ENCODE measurements around the gene SPRY4. TPM values are rescaled to one million over a fixed set of nuclear protein-coding genes. Genes with fewer than 3 reads are reported as not detected.

SPRY4 gene
- total and polyA plus RNA-seq, 2 experiments from 2014 or later, result 8.5 to 12.8 TPM

DNA sequence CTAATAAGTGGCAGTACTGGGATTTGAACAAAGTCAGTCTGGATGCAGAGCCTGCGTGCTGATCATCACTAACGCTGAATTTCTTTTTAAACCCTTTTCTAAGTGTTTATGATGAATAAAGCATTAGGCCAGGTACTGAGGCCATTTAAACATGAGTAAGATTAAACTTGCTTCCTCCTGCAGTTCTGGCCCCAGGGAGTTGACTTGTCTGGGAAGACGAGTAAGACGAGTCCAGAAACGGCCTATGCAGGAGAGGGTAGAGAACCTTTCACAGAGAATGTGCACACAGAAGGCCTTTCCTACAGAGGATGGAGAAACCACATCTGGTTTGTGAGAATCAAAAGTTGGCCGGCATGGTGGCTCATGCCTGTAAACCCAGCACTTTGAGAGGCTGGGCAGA, 42.9 kb downstream of the SPRY4 start:
- Histone ChIP-seq H3K9me2 (ENCODE audit: insufficient read depth) (no peaks in the 10 kb centered on the region), H2AFZ (no peak overlapping the region), H3K9me3 (ENCODE audit: low read depth) (no peaks in the 10 kb centered on the region), H3F3A (ENCODE audit: insufficient read depth) (no peaks in the 10 kb centered on the region), H3K79me2 (ENCODE audit: insufficient read depth) (no peaks in the 10 kb centered on the region), H3K9ac (no peak overlapping the region), H3K4me2 (ENCODE audit: unreplicated experiment) (no peak overlapping the region), H4K20me1 (ENCODE audit: insufficient read depth) (no peaks in the 10 kb centered on the region), H3K27me3 (replicated peaks; ENCODE audit: insufficient read depth) (no peaks in the 10 kb centered on the region), H3K27ac (no peak overlapping the region), H3K4me1 (ENCODE audit: insufficient read depth) (no peaks in the 10 kb centered on the region), H3K4me3 (no peak overlapping the region), H3K36me3 (ENCODE audit: low read depth) (no peaks in the 10 kb centered on the region)
- DNase-seq, result no peak
- TF ChIP-seq EZH2phosphoT487 (IDR thresholded peaks at IDR 0.05; ENCODE audit: insufficient read depth, low read depth), result no peak
- TF ChIP-seq EZH2 (IDR thresholded peaks at IDR 0.05; ENCODE audit: insufficient read depth, poor library complexity, severe bottlenecking), result no peak
- WGBS, 2 experiments (ENCODE audit: low coverage in 1 of 2, low lambda C conversion rate in 2 of 2, missing lambda C conversion rate in 2 of 2), result 94 to 95% methylated on average over 6 of the region's 6 CpGs
- in situ Hi-C loops (cut with MboI), result no loop called here

- 83 to 93% methylated on average over 6 of the region's 6 CpGs for WGBS, 2 experiments (ENCODE audit: low coverage in 1 of 2, low lambda C conversion rate in 2 of 2, missing lambda C conversion rate in 2 of 2)
These were observed 43.8 kb downstream of the SPRY4 start for GRCh38 chr5:142281008-142281367.

GRCh38 chr5:142280066-142281007, 44.5 kb downstream of the SPRY4 start:
- Histone ChIP-seq H3K36me3 (ENCODE audit: low read depth) (no peaks in the 10 kb centered on the region), H3K79me2 (ENCODE audit: insufficient read depth) (no peaks in the 10 kb centered on the region), H3F3A (ENCODE audit: insufficient read depth) (no peaks in the 10 kb centered on the region), H3K9ac (no peak overlapping the region), H3K9me3 (ENCODE audit: low read depth) (no peaks in the 10 kb centered on the region), H3K27me3 (replicated peaks; ENCODE audit: insufficient read depth) (no peaks in the 10 kb centered on the region), H3K9me2 (ENCODE audit: insufficient read depth) (no peaks in the 10 kb centered on the region), H3K4me1 (ENCODE audit: insufficient read depth) (no peaks in the 10 kb centered on the region), H3K4me3 (no peak overlapping the region), H4K20me1 (ENCODE audit: insufficient read depth) (no peaks in the 10 kb centered on the region), H3K4me2 (ENCODE audit: unreplicated experiment) (no peak overlapping the region), H2AFZ (no peak overlapping the region), H3K27ac (no peak overlapping the region)
- in situ Hi-C loops (cut with MboI), result no loop called here
- TF ChIP-seq EZH2phosphoT487 (IDR thresholded peaks at IDR 0.05; ENCODE audit: insufficient read depth, low read depth) (no peak), EZH2 (IDR thresholded peaks at IDR 0.05; ENCODE audit: insufficient read depth, poor library complexity, severe bottlenecking) (no peak)
- 75 to 77% methylated on average over 17 of the region's 17 CpGs for WGBS, 2 experiments (ENCODE audit: low coverage in 1 of 2, low lambda C conversion rate in 2 of 2, missing lambda C conversion rate in 2 of 2)
- DNase-seq, result no peak

More at GRCh38 chr5:142281008-142281367, 43.8 kb downstream of the SPRY4 start:
- Histone ChIP-seq H2AFZ (no peak overlapping the region), H4K20me1 (ENCODE audit: insufficient read depth) (no peaks in the 10 kb centered on the region), H3K4me2 (ENCODE audit: unreplicated experiment) (no peak overlapping the region), H3K4me1 (ENCODE audit: insufficient read depth) (no peaks in the 10 kb centered on the region), H3K4me3 (no peak overlapping the region), H3F3A (ENCODE audit: insufficient read depth) (no peaks in the 10 kb centered on the region), H3K27ac (no peak overlapping the region), H3K79me2 (ENCODE audit: insufficient read depth) (no peaks in the 10 kb centered on the region), H3K27me3 (replicated peaks; ENCODE audit: insufficient read depth) (no peaks in the 10 kb centered on the region), H3K9me3 (ENCODE audit: low read depth) (no peaks in the 10 kb centered on the region), H3K36me3 (ENCODE audit: low read depth) (no peaks in the 10 kb centered on the region), H3K9ac (no peak overlapping the region), H3K9me2 (ENCODE audit: insufficient read depth) (no peaks in the 10 kb centered on the region)
- in situ Hi-C loops (cut with MboI), result no loop called here
- no peak for TF ChIP-seq EZH2 (IDR thresholded peaks at IDR 0.05; ENCODE audit: insufficient read depth, poor library complexity, severe bottlenecking)
- TF ChIP-seq EZH2phosphoT487 (IDR thresholded peaks at IDR 0.05; ENCODE audit: insufficient read depth, low read depth), result no peak
- DNase-seq, result no peak

DNA sequence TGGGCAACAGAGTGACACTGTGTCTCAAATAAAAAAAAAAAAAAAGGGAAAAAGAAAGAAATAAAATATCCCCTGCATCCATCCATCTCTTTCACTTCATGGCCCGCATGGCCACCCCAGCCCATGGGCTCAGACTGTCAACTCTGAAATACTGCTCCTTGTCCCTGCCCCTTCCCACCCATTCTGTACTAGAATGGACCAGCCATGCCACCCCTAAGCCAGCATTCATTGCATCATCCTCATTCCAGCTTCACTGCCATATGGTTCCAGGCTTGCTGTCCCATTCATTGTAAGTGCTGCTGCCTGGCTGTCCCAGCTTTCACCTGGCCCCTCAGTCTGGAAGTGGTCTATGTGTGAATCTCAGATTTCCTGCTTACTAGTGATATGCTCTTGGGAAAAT, 46.2 kb downstream of the SPRY4 start:
- no peaks in the 10 kb centered on the region for H3K9me3 ChIP-seq (ENCODE audit: low read depth)
- WGBS, 2 experiments (ENCODE audit: low coverage in 1 of 2, low lambda C conversion rate in 2 of 2, missing lambda C conversion rate in 2 of 2), result 92 to 100% methylated on average over 1 of the region's 1 CpG
- no peak overlapping the region for H3K9ac ChIP-seq
- in situ Hi-C loops (cut with MboI), result no loop called here
- H3F3A ChIP-seq (ENCODE audit: insufficient read depth), result no peaks in the 10 kb centered on the region
- no peak overlapping the region for H3K4me3 ChIP-seq
- H3K27ac ChIP-seq, result no peak overlapping the region
- TF ChIP-seq EZH2 (IDR thresholded peaks at IDR 0.05; ENCODE audit: insufficient read depth, poor library complexity, severe bottlenecking) (no peak), EZH2phosphoT487 (IDR thresholded peaks at IDR 0.05; ENCODE audit: insufficient read depth, low read depth) (no peak)
- no peak overlapping the region for H3K4me2 ChIP-seq (ENCODE audit: unreplicated experiment)
- no peaks in the 10 kb centered on the region for H3K9me2 ChIP-seq (ENCODE audit: insufficient read depth)
- no peak for DNase-seq
- H3K27me3 ChIP-seq (replicated peaks; ENCODE audit: insufficient read depth), result no peaks in the 10 kb centered on the region
- no peaks in the 10 kb centered on the region for H3K36me3 ChIP-seq (ENCODE audit: low read depth)
- H4K20me1 ChIP-seq (ENCODE audit: insufficient read depth), result no peaks in the 10 kb centered on the region
- H3K79me2 ChIP-seq (ENCODE audit: insufficient read depth), result no peaks in the 10 kb centered on the region
- no peak overlapping the region for H2AFZ ChIP-seq
- no peaks in the 10 kb centered on the region for H3K4me1 ChIP-seq (ENCODE audit: insufficient read depth)

All from GM23248 (cell line).